Right ventricle myocardium inferior (tissue), 1 donor: ENCODE measurements around the gene SCUBE2. TPM values are rescaled to one million over a fixed set of nuclear protein-coding genes. Genes with fewer than 3 reads are reported as not detected.

Source experiments
- ATAC-seq: fragments of 200-7000 bp; cut with Tn5 transposase; one replicate; pipeline ENCODE4 v1.9.1; 2020; ENCODE audit warnings: mild to moderate bottlenecking, moderate library complexity
- DNase-seq: peaks from one replicate; pipeline ENCODE4 v3.0.0; 2021; ENCODE audit errors: missing footprints
- intact Hi-C: fragments of 100-400 bp; cut with DNase I; formaldehyde crosslinking; loops from one replicate; pipeline ENCODE4 v1.11.0; 2022
- total RNA-seq: library from RNA; stranded (reverse); fragmentation: NEBNext Ultra II Directional; extraction: Animal tissue kit (Norgen Biotek cat#: 25700); gene quantifications from one replicate; pipeline ENCODE4 v1.2.1, GENCODE V29; 2021
- donor health status: DM: no; HTN: yes; CAD: no; lungs with severe emphysema.

The SCUBE2 gene
- total RNA-seq, 1 donor from 2014 or later = 1.3 TPM

GRCh38 chr11:9078113-9079086 lies 13.0 kb downstream of the SCUBE2 start:
- DNase-seq (no peak), ATAC-seq (no peak)
- intact Hi-C loops = no loop called here

GRCh38 chr11:9077164-9077563 lies 14.2 kb downstream of the SCUBE2 start:
- intact Hi-C loops = no loop called here
- DNase-seq = no peak
- peak; percentile 34 for ATAC-seq

- DNase-seq = no peak
- intact Hi-C loops = no loop called here
- ATAC-seq = no peak
These were observed 14.7 kb downstream of the SCUBE2 start for GRCh38 chr11:9076661-9077060.

- ATAC-seq = no peak
- intact Hi-C loops = no loop called here
- no peak for DNase-seq
These were observed 15.4 kb downstream of the SCUBE2 start for GRCh38 chr11:9076046-9076445.

GRCh38 chr11:9075556-9075955 lies 15.8 kb downstream of the SCUBE2 start:
- DNase-seq (no peak), ATAC-seq (peak; percentile 31)
- intact Hi-C loops = no loop called here

- intact Hi-C loops = no loop called here
- no peak for ATAC-seq
These were observed 16.9 kb downstream of the SCUBE2 start for GRCh38 chr11:9074338-9075029.

GRCh38 chr11:9073466-9074225 lies 17.8 kb downstream of the SCUBE2 start:
- ATAC-seq (no peak), DNase-seq (no peak)
- intact Hi-C loops = no loop called here

More at GRCh38 chr11:9074338-9075029, 16.9 kb downstream of the SCUBE2 start:
- no peak for DNase-seq

- DNase-seq (no peak), ATAC-seq (no peak)
- intact Hi-C loops = no loop called here
These were observed 18.7 kb downstream of the SCUBE2 start for GRCh38 chr11:9072626-9073176.

- intact Hi-C loops = no loop called here
- ATAC-seq (no peak), DNase-seq (no peak)
These were observed 19.7 kb downstream of the SCUBE2 start for GRCh38 chr11:9071692-9072091.

- DNase-seq (no peak), ATAC-seq (no peak)
- intact Hi-C loops = no loop called here
These were observed 20.5 kb downstream of the SCUBE2 start for GRCh38 chr11:9070749-9071491.

- ATAC-seq (no peak), DNase-seq (no peak)
- intact Hi-C loops = no loop called here
These were observed 21.4 kb downstream of the SCUBE2 start for GRCh38 chr11:9069862-9070470.

GRCh38 chr11:9069256-9069655 lies 22.1 kb downstream of the SCUBE2 start:
- DNase-seq (peak; percentile 65), ATAC-seq (no peak)
- intact Hi-C loops = no loop called here

- ATAC-seq (no peak), DNase-seq (no peak)
- intact Hi-C loops = no loop called here
These were observed 24.9 kb downstream of the SCUBE2 start for GRCh38 chr11:9066433-9066925.

- intact Hi-C loops = no loop called here
- DNase-seq (no peak), ATAC-seq (no peak)
These were observed 25.6 kb downstream of the SCUBE2 start for GRCh38 chr11:9065607-9066432.

GRCh38 chr11:9061807-9062206 lies 29.6 kb downstream of the SCUBE2 start:
- intact Hi-C loops = no loop called here
- ATAC-seq = no peak
- DNase-seq = no peak

- DNase-seq (no peak), ATAC-seq (no peak)
- intact Hi-C loops = no loop called here
These were observed 30.7 kb downstream of the SCUBE2 start for GRCh38 chr11:9060700-9061111.

- ATAC-seq (no peak), DNase-seq (no peak)
- intact Hi-C loops = no loop called here
These were observed 32.0 kb downstream of the SCUBE2 start for GRCh38 chr11:9059406-9059805.
